K562 (cell line): ENCODE results near the gene FAM32A. TPM values are rescaled to one million over a fixed set of nuclear protein-coding genes. Genes with fewer than 3 reads are reported as not detected.
A peak's percentile ranks its signal among the peaks of the same experiment; 100 is the strongest.

ENCODE experiments used
- CBFA2T3 ChIP-seq: fragments of 450-650 bp; IDR thresholded peaks from 2 replicates; pipeline ENCODE4 v1.6.1; 2017
- CCAR2 ChIP-seq: fragments of 200-400 bp; formaldehyde crosslinking; IDR thresholded peaks from 2 replicates; pipeline ENCODE4 v1.6.1; 2017; ENCODE audit warnings: mild to moderate bottlenecking, low read depth, low read length
- MLLT1 ChIP-seq, 2 experiments: fragments of 450-650 bp; IDR thresholded peaks; 2 replicates each; pipeline ENCODE4 v1.6.1; 2016
- NELFE ChIP-seq: IDR thresholded peaks from 2 replicates; pipeline ENCODE4 v1.6.1; 2011; ENCODE audit warnings: mild to moderate bottlenecking; ENCODE audit not compliant: insufficient read depth, insufficient read length
- PBX2 ChIP-seq, 2 experiments: IDR thresholded peaks in 1 of 2; conservative IDR thresholded peaks in 1 of 2; 2 replicates each; pipeline ENCODE4 v1.6.1; 2016; ENCODE audit warnings: low read depth in 2 of 2, mild to moderate bottlenecking in 1 of 2, missing compliant biosample characterization in 1 of 2, missing genetic modification characterization in 1 of 2, moderate library complexity in 1 of 2
- RCOR1 ChIP-seq, 2 experiments: IDR thresholded peaks; 2 replicates each; pipeline ENCODE4 v1.6.1; 2012; ENCODE audit warnings: low read depth in 2 of 2, low read length in 2 of 2, borderline replicate concordance in 1 of 2, improper control_type of control experiment in 1 of 2
- RNF2 ChIP-seq: sonication (generic); IDR thresholded peaks from 2 replicates; pipeline ENCODE4 v1.6.1; 2016
- SMARCE1 ChIP-seq: fragments of 450-650 bp; IDR thresholded peaks from 2 replicates; pipeline ENCODE4 v1.7.1; 2016; ENCODE audit warnings: mild to moderate bottlenecking
- STAT5B ChIP-seq: fragments of 250-450 bp; sonication (Bioruptor Pico); IDR thresholded peaks from 2 replicates; pipeline ENCODE4 v1.8.0; 2021; ENCODE audit warnings: mild to moderate bottlenecking, inconsistent platforms
- TCF3 ChIP-seq: sonication (generic); formaldehyde crosslinking; IDR thresholded peaks from 2 replicates; pipeline ENCODE4 v1.4.0; 2020; ENCODE audit warnings: mild to moderate bottlenecking, missing genetic modification reagents
- TEAD2 ChIP-seq: fragments of 450-650 bp; IDR thresholded peaks from 2 replicates; pipeline ENCODE4 v1.6.1; 2016; ENCODE audit warnings: missing genetic modification characterization, control low read depth, missing compliant biosample characterization
- ZNF584 ChIP-seq: fragments of 200-800 bp; sonication (Bioruptor generic); IDR thresholded peaks from 2 replicates; pipeline ENCODE4 v1.6.1; 2016; ENCODE audit warnings: low read depth, mild to moderate bottlenecking, missing genetic modification characterization, missing compliant biosample characterization
- ZNF609 ChIP-seq: sonication (generic); formaldehyde crosslinking; IDR thresholded peaks from 2 replicates; pipeline ENCODE4 v1.8.1; 2023; ENCODE audit warnings: missing genetic modification reagents, mild to moderate bottlenecking, borderline replicate concordance
- ZZZ3 ChIP-seq: fragments of 450-650 bp; IDR thresholded peaks from 2 replicates; pipeline ENCODE4 v1.6.1; 2016; ENCODE audit warnings: antibody characterized with exemption, mild to moderate bottlenecking, moderate library complexity
- polyA plus RNA-seq, 8 experiments: library from polyadenylated mRNA; depleted of rRNA in 4 of 8; stranded (reverse) in 5 of 8; unstranded in 3 of 8; fragments of >200 nt; fragmentation: Nextera tagmentation in 2 of 8; fragmentation: Illumina TruSeq in 1 of 8; extraction: Ambion mirVana in 2 of 8; extraction: Trizol in 1 of 8; gene quantifications; 2 replicates each; pipeline versions ENCODE4 v1.2.1 to v1.2.3, GENCODE V29; 2011 to 2014; ENCODE audit warnings: inconsistent platforms in 1 of 8, missing spikeins in 1 of 8
- total RNA-seq, 7 experiments: library from RNA; depleted of rRNA in 6 of 7; stranded (reverse); fragments of >200 nt in 6 of 7; fragmentation: Illumina TruSeq in 2 of 7; extraction: Trizol in 2 of 7; gene quantifications; 2 replicates each; pipeline versions ENCODE4 v1.2.1 to v1.2.3, GENCODE V29; 2011 to 2021; ENCODE audit warnings: low replicate concordance in 1 of 7

Gene FAM32A
- total and polyA plus RNA-seq, 9 of the 15 experiments (the other 6 are each of a cell fraction or from before 2014, with no cell fraction given) = 30.7 to 96.7 (median 73.7) TPM

- TF ChIP-seq PBX2 (CRISPR knock-in tag; IDR thresholded peaks at IDR 0.05; ENCODE audit: low read depth) (no peak), PBX2 (tag; conservative IDR thresholded peaks at IDR 0.05; ENCODE audit: low read depth) (peak; percentile 87), TEAD2 (tag) (peak; percentile 63; the same call in 1 of the 2 replicates), ZZZ3 (no peak), ZNF609 (peak; percentile 76; the same call in 1 of the 2 replicates), RCOR1 (IDR thresholded peaks at IDR 0.05; ENCODE audit: borderline replicate concordance in 1 of 2, low read depth in 2 of 2, low read length in 2 of 2) (peak in 1 of 2 experiments; percentile 98; a peak in 2 of 4 replicates), STAT5B (no peak), CBFA2T3 (peak; percentile 98), CCAR2 (no peak), NELFE (no peak), MLLT1 (IDR thresholded peaks at IDR 0.05) (no peak), RNF2 (peak; percentile 34; the same call in 1 of the 2 replicates), ZNF584 (peak; percentile 48; the same call in 1 of the 2 replicates), SMARCE1 (peak; percentile 91), TCF3 (CRISPR knock-in tag) (peak; percentile 97)
Observed at GRCh38 chr19:16197188-16197621, 12.0 kb downstream of the FAM32A start (continued).
